GM12892 (cell line): Measurements from ENCODE around the gene MYOCOS.

ENCODE experiments used
- POLR2A ChIP-seq: IDR thresholded peaks from 2 replicates; pipeline ENCODE4 v1.6.1; 2011; ENCODE audit warnings: low read depth, low read length, control low read depth
- POLR2AphosphoS5 ChIP-seq: IDR thresholded peaks from 2 replicates; pipeline ENCODE4 v1.6.1; 2011; ENCODE audit warnings: low read depth, low read length, control low read depth
- TAF1 ChIP-seq: IDR thresholded peaks from 2 replicates; pipeline ENCODE4 v1.6.1; 2011; ENCODE audit warnings: low read depth, mild to moderate bottlenecking, control low read depth, low read length, borderline replicate concordance

GRCh38 chr1:171581766-171582165, 40.3 kb upstream of the MYOCOS start:
- TF ChIP-seq POLR2A (no peak), POLR2AphosphoS5 (no peak), TAF1 (no peak)
